ENCODE data around the gene RGS1. TPM values are rescaled to one million over a fixed set of nuclear protein-coding genes. Genes with fewer than 3 reads are reported as not detected.

RGS1 gene
- polyA plus RNA-seq, 1 of the 3 experiments (the other 2 are of a cell fraction) = 0.12 TPM

DNA sequence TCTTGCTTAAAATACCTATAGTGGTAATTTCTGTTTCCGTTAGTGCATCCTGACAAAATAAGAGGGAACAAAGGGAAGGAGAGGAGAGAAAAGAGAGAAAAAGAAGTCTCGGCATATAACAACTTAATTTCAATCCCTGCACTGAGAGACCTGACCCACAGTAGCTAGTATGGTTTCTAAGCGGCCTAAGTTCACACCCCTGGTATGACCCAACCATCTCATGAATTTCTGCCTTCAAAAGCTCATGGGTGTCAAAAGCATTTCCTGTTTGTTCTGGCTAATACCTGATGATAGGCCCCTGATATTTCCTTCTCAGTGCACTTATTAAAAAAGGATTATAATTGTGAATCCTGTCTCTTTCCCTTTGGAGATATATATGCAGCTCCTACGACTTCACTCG lies 32.1 kb upstream of the RGS1 start:
- H3K4me2 ChIP-seq = no peak overlapping the region
- H3K4me3 ChIP-seq (ENCODE audit: low read depth in 2 of 2, low read length in 1 of 2) = no peak overlapping the region
- no peak for DNase-seq
- ChIA-PET POLR2A (interaction anchor here (0.6 kb wide), 1 partner anchor 169 kb away, joined by 3 read pairs; no protein-coding TSS in a partner anchor), CTCF (no interaction called here)
- no peak overlapping the region for H3K9ac ChIP-seq
- no peak overlapping the region for H2AFZ ChIP-seq (ENCODE audit: low read depth)
- peaks cover 12 to 59% of the 10 kb centered on the region in 2 experiments; a peak in 3 of 4 replicates for H3K4me1 ChIP-seq (ENCODE audit: control insufficient read depth in 1 of 2, insufficient read depth in 2 of 2, low read depth in 1 of 2, low read length in 1 of 2)
- H3K27me3 ChIP-seq (ENCODE audit: insufficient read depth) = no peaks in the 10 kb centered on the region
- H3K27ac ChIP-seq (ENCODE audit: low read depth in 2 of 2, low read length in 1 of 2) = peak overlapping the region in 1 of 2 experiments; percentile 30; a peak in 1 of 4 replicates
- peaks cover 27% of the 10 kb centered on the region for H3F3A ChIP-seq (replicated peaks; ENCODE audit: insufficient read depth)
- 96% methylated on average over 5 of the region's 5 CpGs for WGBS (ENCODE audit: low lambda C conversion rate)
- no peak for TF ChIP-seq NFIC (IDR thresholded peaks at IDR 0.05; ENCODE audit: borderline replicate concordance)
- no peak for TF ChIP-seq MEF2A (IDR thresholded peaks at IDR 0.05; ENCODE audit: borderline replicate concordance, low read depth)
- TF ChIP-seq FOSL2 (IDR thresholded peaks at IDR 0.05; ENCODE audit: borderline replicate concordance, low read depth) = no peak
- TF ChIP-seq, protein P1, sequence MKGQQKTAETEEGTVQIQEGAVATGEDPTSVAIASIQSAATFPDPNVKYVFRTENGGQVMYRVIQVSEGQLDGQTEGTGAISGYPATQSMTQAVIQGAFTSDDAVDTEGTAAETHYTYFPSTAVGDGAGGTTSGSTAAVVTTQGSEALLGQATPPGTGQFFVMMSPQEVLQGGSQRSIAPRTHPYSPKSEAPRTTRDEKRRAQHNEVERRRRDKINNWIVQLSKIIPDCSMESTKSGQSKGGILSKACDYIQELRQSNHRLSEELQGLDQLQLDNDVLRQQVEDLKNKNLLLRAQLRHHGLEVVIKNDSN (IDR thresholded peaks at IDR 0.05; ENCODE audit: borderline replicate concordance, low read depth) = no peak
- TF ChIP-seq ELF1 (IDR thresholded peaks at IDR 0.05) = no peak
- TF ChIP-seq, protein P2, sequence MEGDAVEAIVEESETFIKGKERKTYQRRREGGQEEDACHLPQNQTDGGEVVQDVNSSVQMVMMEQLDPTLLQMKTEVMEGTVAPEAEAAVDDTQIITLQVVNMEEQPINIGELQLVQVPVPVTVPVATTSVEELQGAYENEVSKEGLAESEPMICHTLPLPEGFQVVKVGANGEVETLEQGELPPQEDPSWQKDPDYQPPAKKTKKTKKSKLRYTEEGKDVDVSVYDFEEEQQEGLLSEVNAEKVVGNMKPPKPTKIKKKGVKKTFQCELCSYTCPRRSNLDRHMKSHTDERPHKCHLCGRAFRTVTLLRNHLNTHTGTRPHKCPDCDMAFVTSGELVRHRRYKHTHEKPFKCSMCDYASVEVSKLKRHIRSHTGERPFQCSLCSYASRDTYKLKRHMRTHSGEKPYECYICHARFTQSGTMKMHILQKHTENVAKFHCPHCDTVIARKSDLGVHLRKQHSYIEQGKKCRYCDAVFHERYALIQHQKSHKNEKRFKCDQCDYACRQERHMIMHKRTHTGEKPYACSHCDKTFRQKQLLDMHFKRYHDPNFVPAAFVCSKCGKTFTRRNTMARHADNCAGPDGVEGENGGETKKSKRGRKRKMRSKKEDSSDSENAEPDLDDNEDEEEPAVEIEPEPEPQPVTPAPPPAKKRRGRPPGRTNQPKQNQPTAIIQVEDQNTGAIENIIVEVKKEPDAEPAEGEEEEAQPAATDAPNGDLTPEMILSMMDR (IDR thresholded peaks at IDR 0.05) = no peak
- no peak for TF ChIP-seq TCF12 (IDR thresholded peaks at IDR 0.05)
- TF ChIP-seq, protein P3, sequence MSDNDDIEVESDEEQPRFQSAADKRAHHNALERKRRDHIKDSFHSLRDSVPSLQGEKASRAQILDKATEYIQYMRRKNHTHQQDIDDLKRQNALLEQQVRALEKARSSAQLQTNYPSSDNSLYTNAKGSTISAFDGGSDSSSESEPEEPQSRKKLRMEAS (IDR thresholded peaks at IDR 0.05; ENCODE audit: low read depth) = no peak
- no peaks in the 10 kb centered on the region for H3K9me3 ChIP-seq
- no peaks in the 10 kb centered on the region for H3K79me2 ChIP-seq (ENCODE audit: insufficient read depth)
- no peaks in the 10 kb centered on the region for H3K9me2 ChIP-seq
- no peaks in the 10 kb centered on the region for H3K36me3 ChIP-seq (replicated peaks in 1 of 2; ENCODE audit: control insufficient read depth in 1 of 2, insufficient read depth in 2 of 2, low read length in 1 of 2)
- H4K20me1 ChIP-seq (ENCODE audit: insufficient read depth) = no peaks in the 10 kb centered on the region

DNA sequence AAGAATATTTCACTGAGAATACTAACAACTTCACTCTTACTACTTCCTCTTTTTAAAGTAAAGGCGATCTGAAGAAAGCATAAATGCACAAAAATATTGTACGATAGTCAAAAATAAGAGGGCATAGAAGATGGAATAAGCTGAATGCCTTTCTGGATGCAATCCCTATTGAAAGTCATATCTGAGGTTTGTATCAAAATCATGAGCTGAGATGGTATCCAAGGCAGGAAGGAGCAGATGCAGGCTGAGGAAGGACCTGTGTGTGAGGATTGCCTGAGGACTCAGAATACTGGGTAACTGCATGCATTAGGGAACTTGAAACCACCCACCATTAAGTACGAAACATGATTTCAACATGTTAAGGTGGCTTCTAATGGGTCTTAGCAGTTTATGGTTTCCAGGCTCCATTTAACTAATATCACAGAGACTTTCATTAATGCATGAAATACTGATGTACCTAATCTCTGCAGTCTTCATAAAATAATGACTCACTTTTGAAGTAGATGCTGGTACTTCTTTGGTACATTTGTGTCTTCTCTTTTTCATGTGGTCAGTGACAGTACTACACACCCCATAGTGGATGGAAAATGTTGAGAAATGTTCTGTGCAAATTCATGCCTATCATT lies 29.6 kb upstream of the RGS1 start:
- Histone ChIP-seq H3K27me3 (ENCODE audit: insufficient read depth) (no peaks in the 10 kb centered on the region), H3K4me1 (ENCODE audit: control insufficient read depth in 1 of 2, insufficient read depth in 2 of 2, low read depth in 1 of 2, low read length in 1 of 2) (peaks cover 11 to 56% of the 10 kb centered on the region in 2 experiments), H2AFZ (ENCODE audit: low read depth) (no peak overlapping the region), H3K27ac (ENCODE audit: low read depth in 2 of 2, low read length in 1 of 2) (peak overlapping the region; percentile 88 to 92), H3K9ac (no peak overlapping the region; the same call in 1 of the 2 replicates), H3K4me3 (ENCODE audit: low read depth in 2 of 2, low read length in 1 of 2) (no peak overlapping the region), H3K36me3 (replicated peaks in 1 of 2; ENCODE audit: control insufficient read depth in 1 of 2, insufficient read depth in 2 of 2, low read length in 1 of 2) (no peaks in the 10 kb centered on the region), H3K9me3 (no peaks in the 10 kb centered on the region), H3K4me2 (peak overlapping the region; percentile 44; the same call in 1 of the 2 replicates), H3K9me2 (no peaks in the 10 kb centered on the region), H3K79me2 (ENCODE audit: insufficient read depth) (no peaks in the 10 kb centered on the region), H4K20me1 (ENCODE audit: insufficient read depth) (no peaks in the 10 kb centered on the region), H3F3A (replicated peaks; ENCODE audit: insufficient read depth) (peaks cover 28% of the 10 kb centered on the region)
- ChIA-PET POLR2A (no interaction called here), CTCF (interaction anchor here (0.6 to 1.3 kb wide), 3 partner anchors 55 to 474 kb away, joined by 3 to 4 read pairs (median 4); no protein-coding TSS in a partner anchor)
- TF ChIP-seq, protein P1 (IDR thresholded peaks at IDR 0.05; ENCODE audit: borderline replicate concordance, low read depth) = no peak
- TF ChIP-seq, protein P2 (IDR thresholded peaks at IDR 0.05) = peak; percentile 44; the same call in 1 of the 2 replicates
- WGBS (ENCODE audit: low lambda C conversion rate) = over 99% methylated on average over 3 of the region's 3 CpGs
- no peak for DNase-seq

Measured in SK-N-SH (cell line).